H9 (cell line): ENCODE measurements around the gene MAP7. TPM values are rescaled to one million over a fixed set of nuclear protein-coding genes. Genes with fewer than 3 reads are reported as not detected.

ENCODE experiments used
- DNase-seq: peaks from one replicate; pipeline ENCODE4 v3.0.0-alpha.2; 2017
- H2AFZ ChIP-seq: one replicate; pipeline ENCODE4 v1.6.1; 2013; ENCODE audit warnings: mild to moderate bottlenecking, low read length, control low read depth, moderate library complexity
- H2AK5ac ChIP-seq: 2 replicates; pipeline ENCODE4 v1.6.1; 2013; ENCODE audit warnings: low read length, control low read depth, mixed read lengths; ENCODE audit not compliant: insufficient read length
- H2BK120ac ChIP-seq: one replicate; pipeline ENCODE4 v1.6.1; 2013; ENCODE audit warnings: low read depth, mild to moderate bottlenecking, low read length, control low read depth, inconsistent platforms; ENCODE audit not compliant: poor library complexity, severe bottlenecking
- H2BK12ac ChIP-seq: 2 replicates; pipeline ENCODE4 v1.6.1; 2013; ENCODE audit warnings: low read length, control low read depth, mixed read lengths, low read depth; ENCODE audit not compliant: insufficient read length
- H2BK15ac ChIP-seq: 2 replicates; pipeline ENCODE4 v1.6.1; 2013; ENCODE audit warnings: low read depth, low read length, control low read depth
- H2BK20ac ChIP-seq: one replicate; pipeline ENCODE4 v1.6.1; 2013; ENCODE audit warnings: low read depth, mild to moderate bottlenecking, low read length, control low read depth, inconsistent platforms; ENCODE audit not compliant: poor library complexity, severe bottlenecking
- H2BK5ac ChIP-seq: 2 replicates; pipeline ENCODE4 v1.6.1; 2013; ENCODE audit warnings: low read length, control low read depth, mixed read lengths; ENCODE audit not compliant: insufficient read length
- H3K14ac ChIP-seq: 2 replicates; pipeline ENCODE4 v1.6.1; 2013; ENCODE audit warnings: low read length, control low read depth; ENCODE audit not compliant: insufficient read depth
- H3K18ac ChIP-seq: 2 replicates; pipeline ENCODE4 v1.6.1; 2013; ENCODE audit warnings: low read depth, mild to moderate bottlenecking, mixed read lengths, low read length, control low read depth; ENCODE audit not compliant: insufficient read length
- H3K23ac ChIP-seq: 2 replicates; pipeline ENCODE4 v1.6.1; 2013; ENCODE audit warnings: low read length, control low read depth, mixed read lengths, low read depth; ENCODE audit not compliant: insufficient read length
- H3K23me2 ChIP-seq: 2 replicates; pipeline ENCODE4 v1.6.1; 2013; ENCODE audit warnings: low read depth, mild to moderate bottlenecking, mixed read lengths, low read length, control low read depth; ENCODE audit not compliant: insufficient read length, poor library complexity, severe bottlenecking
- H3K27ac ChIP-seq: 2 replicates; pipeline ENCODE4 v1.5.1; 2013; ENCODE audit warnings: low read length, control low read depth, mixed read lengths, low read depth; ENCODE audit not compliant: insufficient read length
- H3K27me3 ChIP-seq: 2 replicates; pipeline ENCODE4 v1.6.1; 2013; ENCODE audit warnings: low read length, control low read depth, inconsistent platforms; ENCODE audit not compliant: insufficient read depth
- H3K4ac ChIP-seq: 2 replicates; pipeline ENCODE4 v1.6.1; 2013; ENCODE audit warnings: low read depth, mild to moderate bottlenecking, control low read depth, inconsistent platforms, low read length, moderate library complexity
- H3K4me1 ChIP-seq: 2 replicates; pipeline ENCODE4 v1.6.1; 2013; ENCODE audit warnings: low read length, control low read depth, inconsistent platforms; ENCODE audit not compliant: insufficient read depth
- H3K4me2 ChIP-seq: 2 replicates; pipeline ENCODE4 v1.6.1; 2013; ENCODE audit warnings: low read length, control low read depth, mixed read lengths; ENCODE audit not compliant: insufficient read length, insufficient read depth
- H3K56ac ChIP-seq: 2 replicates; pipeline ENCODE4 v1.6.1; 2013; ENCODE audit warnings: low read depth, mild to moderate bottlenecking, mixed read lengths, low read length, control low read depth; ENCODE audit not compliant: insufficient read length
- H3K79me1 ChIP-seq: 2 replicates; pipeline ENCODE4 v1.6.1; 2013; ENCODE audit warnings: low read depth, mild to moderate bottlenecking, moderate library complexity, low read length, control low read depth, inconsistent platforms; ENCODE audit not compliant: insufficient read depth, poor library complexity, severe bottlenecking
- H3K79me2 ChIP-seq: 2 replicates; pipeline ENCODE4 v1.6.1; 2013; ENCODE audit warnings: low read length, control low read depth, inconsistent platforms; ENCODE audit not compliant: insufficient read depth
- H3K9ac ChIP-seq: 2 replicates; pipeline ENCODE4 v1.6.1; 2013; ENCODE audit warnings: low read length, control low read depth, mixed read lengths; ENCODE audit not compliant: insufficient read length; ENCODE audit errors: extremely low read depth
- H3K9me3 ChIP-seq: one replicate; pipeline ENCODE4 v1.6.1; 2013; ENCODE audit warnings: low read depth, low read length, inconsistent platforms; ENCODE audit not compliant: control insufficient read depth
- H3T11ph ChIP-seq: one replicate; pipeline ENCODE4 v1.6.1; 2013; ENCODE audit warnings: mild to moderate bottlenecking, low read length, control low read depth, inconsistent platforms
- H4K20me1 ChIP-seq: one replicate; pipeline ENCODE4 v1.6.1; 2013; ENCODE audit not compliant: control insufficient read depth, insufficient read length, insufficient read depth
- H4K5ac ChIP-seq: 2 replicates; pipeline ENCODE4 v1.6.1; 2013; ENCODE audit warnings: low read depth, mild to moderate bottlenecking, mixed read lengths, low read length, control low read depth; ENCODE audit not compliant: insufficient read length
- H4K8ac ChIP-seq: replicated peaks from 2 replicates; pipeline ENCODE4 v1.6.1; 2013; ENCODE audit warnings: low read length, control low read depth, mixed read lengths, low read depth; ENCODE audit not compliant: insufficient read length
- H4K91ac ChIP-seq: 2 replicates; pipeline ENCODE4 v1.6.1; 2013; ENCODE audit warnings: low read depth, mild to moderate bottlenecking, moderate library complexity, mixed read lengths, low read length, control low read depth; ENCODE audit not compliant: insufficient read length
- H3K27ac Mint-ChIP-seq, 3 experiments: 2 replicates in 2 of 3; 3 replicates in 1 of 3; pipeline ENCODE4 v1.8.0; 2020 to 2021; ENCODE audit warnings: mixed read lengths in 3 of 3, mild to moderate bottlenecking in 1 of 3, moderate library complexity in 1 of 3
- H3K27me3 Mint-ChIP-seq: 2 replicates; pipeline ENCODE4 v1.8.0; 2021; ENCODE audit warnings: low read depth, mild to moderate bottlenecking, moderate library complexity, mixed read lengths
- H3K36me3 Mint-ChIP-seq, 3 experiments: 2 replicates in 2 of 3; 3 replicates in 1 of 3; pipeline ENCODE4 v1.8.0; 2020 to 2021; ENCODE audit warnings: low read depth in 3 of 3, mixed read lengths in 3 of 3; ENCODE audit not compliant: insufficient read depth in 1 of 3
- H3K4me1 Mint-ChIP-seq, 2 experiments: 2 replicates each; pipeline ENCODE4 v1.8.0; 2020; ENCODE audit warnings: mixed read lengths in 2 of 2
- H3K4me3 Mint-ChIP-seq, 2 experiments: 2 replicates in 1 of 2; 3 replicates in 1 of 2; pipeline ENCODE4 v1.8.0; 2020 to 2021; ENCODE audit warnings: mild to moderate bottlenecking in 2 of 2, mixed read lengths in 2 of 2, moderate library complexity in 1 of 2
- H3K9me3 Mint-ChIP-seq, 2 experiments: 2 replicates in 1 of 2; 3 replicates in 1 of 2; pipeline ENCODE4 v1.8.0; 2020; ENCODE audit warnings: mild to moderate bottlenecking in 2 of 2, mixed read lengths in 2 of 2, moderate library complexity in 1 of 2
- WGBS: extraction: QIAGEN DNeasy Blood & Tissue Kit; methylation state at CpG from one replicate; pipeline ENCODE4 v1.1.7; 2013; ENCODE audit warnings: missing lambda C conversion rate, low lambda C conversion rate, mixed read lengths; ENCODE audit not compliant: insufficient read length; ENCODE audit errors: extremely low coverage; 5-methylcytosine and 5-hydroxymethylcytosine counted together
- total RNA-seq: library from RNA; stranded (reverse); gene quantifications from 2 replicates; pipeline ENCODE4 v1.2.1, GENCODE V29; 2021
- TF ChIP-seq, protein P1 (sequence below): fragments of 200-600 bp; sonication (generic); conservative IDR thresholded peaks from 3 replicates; pipeline ENCODE4 v1.8.0; 2021; ENCODE audit warnings: antibody characterized with exemption, mild to moderate bottlenecking

The MAP7 gene
- total RNA-seq, 1 experiment from 2014 or later: 51.1 TPM

GRCh38 chr6:136523196-136523595, 27.0 kb downstream of the MAP7 start:
- Histone ChIP-seq H3K79me2 (peaks cover 1% of the 10 kb centered on the region; the same call in 1 of the 2 replicates), H4K5ac (no peak overlapping the region), H3K14ac (no peak overlapping the region), H3K23me2 (no peaks in the 10 kb centered on the region), H2BK120ac (no peak overlapping the region), H3K4me2 (no peak overlapping the region), H3K4ac (no peak overlapping the region), H2BK20ac (no peak overlapping the region), H3K18ac (no peak overlapping the region), H3K79me1 (peaks cover 6% of the 10 kb centered on the region), H3K9me3 (no peaks in the 10 kb centered on the region), H3K4me1 (peaks cover 23% of the 10 kb centered on the region), H3K27me3 (no peaks in the 10 kb centered on the region), H2AK5ac (no peak overlapping the region), H2BK12ac (no peak overlapping the region), H3K56ac (no peak overlapping the region), H4K8ac (no peak overlapping the region), H3K23ac (no peak overlapping the region), H2BK15ac (no peak overlapping the region), H2AFZ (no peak overlapping the region), H4K20me1 (no peaks in the 10 kb centered on the region), H2BK5ac (no peak overlapping the region), H3K9ac (no peak overlapping the region), H4K91ac (no peak overlapping the region), H3K27ac (no peak overlapping the region), H3T11ph (no peak overlapping the region)
- no peak for DNase-seq
- Mint-ChIP-seq H3K4me1 (peaks cover 42 to 58% of the 10 kb centered on the region in 2 experiments), H3K36me3 (peaks cover 0 to 4% (median 2%) of the 10 kb centered on the region in 3 experiments; a peak in 2 of 7 replicates), H3K27ac (no peak overlapping the region), H3K4me3 (no peak overlapping the region), H3K27me3 (no peaks in the 10 kb centered on the region), H3K9me3 (no peaks in the 10 kb centered on the region)
- TF ChIP-seq, protein P1, sequence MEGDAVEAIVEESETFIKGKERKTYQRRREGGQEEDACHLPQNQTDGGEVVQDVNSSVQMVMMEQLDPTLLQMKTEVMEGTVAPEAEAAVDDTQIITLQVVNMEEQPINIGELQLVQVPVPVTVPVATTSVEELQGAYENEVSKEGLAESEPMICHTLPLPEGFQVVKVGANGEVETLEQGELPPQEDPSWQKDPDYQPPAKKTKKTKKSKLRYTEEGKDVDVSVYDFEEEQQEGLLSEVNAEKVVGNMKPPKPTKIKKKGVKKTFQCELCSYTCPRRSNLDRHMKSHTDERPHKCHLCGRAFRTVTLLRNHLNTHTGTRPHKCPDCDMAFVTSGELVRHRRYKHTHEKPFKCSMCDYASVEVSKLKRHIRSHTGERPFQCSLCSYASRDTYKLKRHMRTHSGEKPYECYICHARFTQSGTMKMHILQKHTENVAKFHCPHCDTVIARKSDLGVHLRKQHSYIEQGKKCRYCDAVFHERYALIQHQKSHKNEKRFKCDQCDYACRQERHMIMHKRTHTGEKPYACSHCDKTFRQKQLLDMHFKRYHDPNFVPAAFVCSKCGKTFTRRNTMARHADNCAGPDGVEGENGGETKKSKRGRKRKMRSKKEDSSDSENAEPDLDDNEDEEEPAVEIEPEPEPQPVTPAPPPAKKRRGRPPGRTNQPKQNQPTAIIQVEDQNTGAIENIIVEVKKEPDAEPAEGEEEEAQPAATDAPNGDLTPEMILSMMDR: no peak
- no CpG with 5 or more reads among the region's 4 CpGs for whole genome bisulfite sequencing
